Liver (tissue), 3 donors: ENCODE measurements around the gene LEF1.

ENCODE experiments used
- CTCF ChIP-seq: fragments of 150-350 bp; IDR thresholded peaks from 2 replicates; pipeline ENCODE4 v1.5.1; 2017; ENCODE audit warnings: improper control_type of control experiment, low read depth, low read length; ENCODE audit not compliant: missing input control
- EGR1 ChIP-seq, 2 donors: IDR thresholded peaks; 2 replicates each; pipeline ENCODE4 v1.6.1; 2016 to 2018; ENCODE audit warnings: antibody characterized with exemption in 2 of 2, low read depth in 2 of 2
- YY1 ChIP-seq: IDR thresholded peaks from 2 replicates; pipeline ENCODE4 v1.6.1; 2016; ENCODE audit warnings: antibody characterized with exemption, mild to moderate bottlenecking
- ZBTB33 ChIP-seq: IDR thresholded peaks from 2 replicates; pipeline ENCODE4 v1.6.1; 2016; ENCODE audit warnings: antibody characterized with exemption
- donor health status: healthy.
- donor health status: healthy.

GRCh38 chr4:108173599-108174057 is 4.9 kb upstream of the LEF1 start:
- TF ChIP-seq CTCF, result no peak
- no peak for TF ChIP-seq EGR1 (IDR thresholded peaks at IDR 0.05; ENCODE audit: low read depth in 2 of 2)
- no peak for TF ChIP-seq YY1
- TF ChIP-seq ZBTB33, result no peak
